HCT116 (cell line): ENCODE measurements around the gene CHL1. TPM values are rescaled to one million over a fixed set of nuclear protein-coding genes. Genes with fewer than 3 reads are reported as not detected.

Source experiments
- ATAC-seq: fragments of 200-7000 bp; cut with Tn5 transposase; 2 replicates; pipeline ENCODE4 v1.9.1; 2020; ENCODE audit warnings: mild to moderate bottlenecking, moderate library complexity
- BruUV-seq: library from RNA; stranded (reverse); fragments of 400-500 nt; replicated peaks from 2 replicates; lab custom pipeline; 2021; lab: Mats Ljungman, UMichigan
- CTCF ChIA-PET: fragments of 300-600 bp; sonication (Branson Sonifier 250); formaldehyde crosslinking; loops from one replicate; lab custom pipeline; 2021; ENCODE audit warnings: antibody characterized with exemption; lab: Charles Lee
- POLR2A ChIA-PET: fragments of 300-600, 350-600 bp; sonication (Branson Sonifier 250); formaldehyde crosslinking; loops from one replicate; lab custom pipeline; 2021; ENCODE audit warnings: antibody characterized with exemption; lab: Charles Lee
- RAD21 ChIA-PET, 2 experiments: fragments of 300-600 bp; sonication (Branson Sonifier 250); formaldehyde crosslinking; loops; one replicate each; lab custom pipeline; 2023; ENCODE audit warnings: low total read pairs in 2 of 2; ENCODE audit not compliant: uncharacterized antibody in 2 of 2, unreplicated experiment in 2 of 2, low non-redundant PET in 1 of 2; lab: Charles Lee
- DNase-seq: peaks from one replicate; pipeline ENCODE4 v3.0.0-alpha.2; 2010; ENCODE audit warnings: low read depth, low spot score
- H2AFZ ChIP-seq: fragments of 200-600 bp; shearing (Covaris generic), sonication (generic); 2 replicates; pipeline ENCODE4 v1.6.1; 2017; ENCODE audit warnings: low read depth, mixed run types, mixed read lengths, antibody characterized with exemption, low read length; ENCODE audit not compliant: poor library complexity, severe bottlenecking
- H3K27ac ChIP-seq: 2 replicates; pipeline ENCODE4 v1.5.1; 2012; ENCODE audit warnings: low read depth, low read length
- H3K27me3 ChIP-seq: fragments of 200-600 bp; sonication (generic); 2 replicates; pipeline ENCODE4 v1.6.1; 2016; ENCODE audit warnings: mixed run types, low read length, mixed read lengths; ENCODE audit not compliant: insufficient read depth
- H3K36me3 ChIP-seq, 2 experiments: fragments of 200-500 bp in 1 of 2; fragments of 200-600 bp in 1 of 2; sonication (Bioruptor generic) in 1 of 2; sonication (generic) in 1 of 2; 2 replicates each; pipeline versions ENCODE4 v1.5.1 to v1.6.1; 2014 to 2016; ENCODE audit warnings: low read length in 2 of 2, inconsistent platforms in 1 of 2, mixed read lengths in 1 of 2, mixed run types in 1 of 2; ENCODE audit not compliant: insufficient read depth in 2 of 2, control insufficient read depth in 1 of 2
- H3K4me1 ChIP-seq, 2 experiments: fragments of 200-600 bp in 1 of 2; sonication (generic) in 1 of 2; 2 replicates each; pipeline versions ENCODE4 v1.5.1 to v1.6.1; 2012 to 2017; ENCODE audit warnings: low read length in 2 of 2, inconsistent platforms in 1 of 2, mild to moderate bottlenecking in 1 of 2, mixed read lengths in 1 of 2, mixed run types in 1 of 2, moderate library complexity in 1 of 2; ENCODE audit not compliant: insufficient read depth in 2 of 2, control insufficient read depth in 1 of 2
- H3K4me2 ChIP-seq: fragments of 200-600 bp; sonication (generic); 2 replicates; pipeline ENCODE4 v1.6.1; 2017; ENCODE audit warnings: mixed run types, low read length, mixed read lengths
- H3K4me3 ChIP-seq, 2 experiments: fragments of 200-600 bp in 1 of 2; sonication (generic) in 1 of 2; replicated peaks in 1 of 2; 2 replicates each; pipeline ENCODE4 v1.5.1; 2011 to 2016; ENCODE audit warnings: low read length in 2 of 2, control low read depth in 1 of 2, low read depth in 1 of 2, mild to moderate bottlenecking in 1 of 2, mixed read lengths in 1 of 2, mixed run types in 1 of 2
- H3K79me2 ChIP-seq: fragments of 200-600 bp; sonication (generic); 2 replicates; pipeline ENCODE4 v1.6.1; 2017; ENCODE audit warnings: mild to moderate bottlenecking, mixed run types, low read length, moderate library complexity, mixed read lengths; ENCODE audit not compliant: insufficient read depth
- H3K9ac ChIP-seq: fragments of 200-600 bp; sonication (generic); 2 replicates; pipeline ENCODE4 v1.6.1; 2016; ENCODE audit warnings: low read length, mixed read lengths
- H3K9me2 ChIP-seq: fragments of 200-600 bp; sonication (generic), shearing (Covaris generic); 2 replicates; pipeline ENCODE4 v1.6.1; 2017; ENCODE audit warnings: mixed run types, mild to moderate bottlenecking, moderate library complexity; ENCODE audit not compliant: insufficient read depth
- H3K9me3 ChIP-seq, 2 experiments: fragments of 200-500 bp in 1 of 2; fragments of 200-600 bp in 1 of 2; sonication (Bioruptor generic) in 1 of 2; sonication (generic) in 1 of 2; 2 replicates each; pipeline ENCODE4 v1.6.1; 2014 to 2017; ENCODE audit warnings: low read length in 2 of 2, mixed read lengths in 2 of 2, inconsistent platforms in 1 of 2, low read depth in 1 of 2, mild to moderate bottlenecking in 1 of 2, mixed run types in 1 of 2, moderate library complexity in 1 of 2; ENCODE audit not compliant: control insufficient read depth in 1 of 2, insufficient read depth in 1 of 2
- H4K20me1 ChIP-seq: fragments of 200-600 bp; sonication (generic), shearing (Covaris generic); 2 replicates; pipeline ENCODE4 v1.6.1; 2017; ENCODE audit warnings: mixed run types, mild to moderate bottlenecking, moderate library complexity; ENCODE audit not compliant: insufficient read depth
- EGR1 ChIP-seq: IDR thresholded peaks from 2 replicates; pipeline ENCODE4 v1.6.1; 2012; ENCODE audit warnings: low read depth
- ELF1 ChIP-seq: IDR thresholded peaks from 2 replicates; pipeline ENCODE4 v1.6.1; 2012; ENCODE audit warnings: low read depth, borderline replicate concordance
- EZH2 ChIP-seq: fragments of 200-600 bp; sonication (generic); IDR thresholded peaks from 2 replicates; pipeline ENCODE4 v1.6.1; 2017; ENCODE audit warnings: antibody characterized with exemption, mixed run types
- EZH2phosphoT487 ChIP-seq: fragments of 200-600 bp; IDR thresholded peaks from 2 replicates; pipeline ENCODE4 v1.6.1; 2018; ENCODE audit warnings: antibody characterized with exemption, borderline replicate concordance
- FOSL1 ChIP-seq: IDR thresholded peaks from 2 replicates; pipeline ENCODE4 v1.6.1; 2012; ENCODE audit warnings: low read depth
- RAD21 ChIP-seq: IDR thresholded peaks from 2 replicates; pipeline ENCODE4 v1.6.1; 2012; ENCODE audit warnings: low read depth, mild to moderate bottlenecking
- SIN3A ChIP-seq: IDR thresholded peaks from 2 replicates; pipeline ENCODE4 v1.6.1; 2012; ENCODE audit warnings: low read depth
- SP1 ChIP-seq: IDR thresholded peaks from 2 replicates; pipeline ENCODE4 v1.6.1; 2012; ENCODE audit warnings: low read depth
- SRF ChIP-seq: IDR thresholded peaks from 2 replicates; pipeline ENCODE4 v1.6.1; 2012; ENCODE audit warnings: low read depth
- YY1 ChIP-seq: IDR thresholded peaks from 2 replicates; pipeline ENCODE4 v1.6.1; 2011; ENCODE audit warnings: low read length, low read depth, moderate library complexity, mild to moderate bottlenecking; ENCODE audit not compliant: insufficient replicate concordance; ENCODE audit errors: extremely low read depth
- ZFX ChIP-seq: fragments of 450-650 bp; IDR thresholded peaks from 2 replicates; pipeline ENCODE4 v1.6.1; 2017
- ZNF274 ChIP-seq: fragments of 200-500 bp; sonication (Bioruptor generic); IDR thresholded peaks from 2 replicates; pipeline ENCODE4 v1.6.1; 2014; ENCODE audit warnings: mild to moderate bottlenecking, low read depth, low read length, inconsistent platforms
- intact Hi-C: fragments of 100-400 bp; cut with micrococcal nuclease; formaldehyde crosslinking; loops from 2 replicates; pipeline ENCODE4 v1.10.0; 2022
- total RNA-seq: library from RNA; stranded (reverse); gene quantifications from one replicate; pipeline ENCODE4 v1.2.1, GENCODE V29; 2021; ENCODE audit not compliant: unreplicated experiment
- TF ChIP-seq, protein P1 (sequence below): IDR thresholded peaks from 2 replicates; pipeline ENCODE4 v1.6.1; 2011; ENCODE audit warnings: mild to moderate bottlenecking, low read length, moderate library complexity; ENCODE audit not compliant: insufficient replicate concordance; ENCODE audit errors: extremely low read depth
- TF ChIP-seq, protein P2 (sequence below): IDR thresholded peaks from 2 replicates; pipeline ENCODE4 v1.6.1; 2012
- TF ChIP-seq, protein P3 (sequence below), 3 experiments: fragments of 200-600 bp in 1 of 3; sonication (generic) in 1 of 3; IDR thresholded peaks in 2 of 3; conservative IDR thresholded peaks in 1 of 3; 2 replicates each; pipeline ENCODE4 v1.5.1; 2012 to 2017; ENCODE audit warnings: low read depth in 2 of 3, low read length in 2 of 3, antibody characterized with exemption in 1 of 3, borderline replicate concordance in 1 of 3, control low read depth in 1 of 3, mild to moderate bottlenecking in 1 of 3, mixed read lengths in 1 of 3, mixed run types in 1 of 3, moderate library complexity in 1 of 3; ENCODE audit not compliant: insufficient read depth in 1 of 3

CHL1 gene
- total RNA-seq, 1 experiment from 2014 or later: not detected

DNA sequence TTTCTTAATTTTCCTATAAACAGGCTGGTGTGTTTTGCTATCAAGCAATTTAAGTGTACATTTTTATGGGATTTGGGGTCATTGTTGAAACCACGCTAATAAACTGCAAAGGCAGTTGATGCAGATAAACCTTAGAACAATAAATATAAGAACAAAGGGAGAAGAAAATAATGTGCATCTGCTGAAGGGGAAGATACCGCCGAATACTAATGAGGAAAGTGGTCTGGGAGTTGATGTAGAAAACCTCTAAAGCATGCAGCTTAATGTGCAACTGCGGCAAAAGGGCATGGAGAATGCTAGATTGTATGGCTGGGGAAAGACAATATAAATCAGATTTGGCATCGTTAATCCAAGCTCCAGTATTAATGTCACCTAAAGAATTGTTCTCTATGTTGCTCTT, 29.8 kb upstream of the CHL1 start:
- intact Hi-C loops: no loop called here
- Histone ChIP-seq H3K9me2 (no peaks in the 10 kb centered on the region), H3K4me2 (no peak overlapping the region), H3K79me2 (no peaks in the 10 kb centered on the region), H3K9ac (no peak overlapping the region), H3K4me3 (no peak overlapping the region), H3K27me3 (no peaks in the 10 kb centered on the region), H3K4me1 (no peaks in the 10 kb centered on the region), H2AFZ (no peak overlapping the region), H3K9me3 (peaks cover 3 to 12% of the 10 kb centered on the region in 2 experiments; a peak in 2 of 4 replicates), H4K20me1 (no peaks in the 10 kb centered on the region), H3K36me3 (no peaks in the 10 kb centered on the region), H3K27ac (no peak overlapping the region)
- POLR2A ChIA-PET: no interaction called here
- ATAC-seq (no peak), DNase-seq (no peak)
- CTCF ChIA-PET: no interaction called here
- TF ChIP-seq EGR1 (no peak), YY1 (no peak), SRF (no peak)
- TF ChIP-seq, protein P1, sequence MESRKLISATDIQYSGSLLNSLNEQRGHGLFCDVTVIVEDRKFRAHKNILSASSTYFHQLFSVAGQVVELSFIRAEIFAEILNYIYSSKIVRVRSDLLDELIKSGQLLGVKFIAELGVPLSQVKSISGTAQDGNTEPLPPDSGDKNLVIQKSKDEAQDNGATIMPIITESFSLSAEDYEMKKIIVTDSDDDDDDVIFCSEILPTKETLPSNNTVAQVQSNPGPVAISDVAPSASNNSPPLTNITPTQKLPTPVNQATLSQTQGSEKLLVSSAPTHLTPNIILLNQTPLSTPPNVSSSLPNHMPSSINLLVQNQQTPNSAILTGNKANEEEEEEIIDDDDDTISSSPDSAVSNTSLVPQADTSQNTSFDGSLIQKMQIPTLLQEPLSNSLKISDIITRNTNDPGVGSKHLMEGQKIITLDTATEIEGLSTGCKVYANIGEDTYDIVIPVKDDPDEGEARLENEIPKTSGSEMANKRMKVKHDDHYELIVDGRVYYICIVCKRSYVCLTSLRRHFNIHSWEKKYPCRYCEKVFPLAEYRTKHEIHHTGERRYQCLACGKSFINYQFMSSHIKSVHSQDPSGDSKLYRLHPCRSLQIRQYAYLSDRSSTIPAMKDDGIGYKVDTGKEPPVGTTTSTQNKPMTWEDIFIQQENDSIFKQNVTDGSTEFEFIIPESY: no peak
- TF ChIP-seq, protein P2, sequence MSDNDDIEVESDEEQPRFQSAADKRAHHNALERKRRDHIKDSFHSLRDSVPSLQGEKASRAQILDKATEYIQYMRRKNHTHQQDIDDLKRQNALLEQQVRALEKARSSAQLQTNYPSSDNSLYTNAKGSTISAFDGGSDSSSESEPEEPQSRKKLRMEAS: no peak
- BruUV-seq: no TSS peak
- RAD21 ChIA-PET: no interaction called here

DNA sequence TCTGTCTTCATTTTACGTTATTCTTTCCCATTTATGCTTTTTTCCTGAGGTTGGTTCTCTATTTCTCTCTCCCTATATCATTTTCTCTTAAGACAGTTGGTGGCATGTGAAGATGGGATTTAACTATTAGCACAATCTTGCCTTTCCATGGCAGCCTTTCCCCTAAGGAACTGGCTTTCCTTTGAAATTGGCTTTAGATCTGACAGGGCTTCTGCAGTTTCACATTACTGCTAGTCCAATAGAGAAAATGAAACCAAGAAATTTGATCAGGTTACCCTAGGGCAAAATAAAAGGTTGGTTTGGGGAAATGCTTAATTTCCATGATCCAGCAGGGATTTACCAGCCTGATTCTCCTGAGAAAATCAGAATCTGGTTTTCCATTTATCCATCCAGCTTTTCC, 22.7 kb upstream of the CHL1 start:
- ChIA-PET RAD21 (no interaction called here), CTCF (no interaction called here), POLR2A (no interaction called here)
- no peak overlapping the region for H3K9ac ChIP-seq
- H4K20me1 ChIP-seq: no peaks in the 10 kb centered on the region
- H3K36me3 ChIP-seq: no peaks in the 10 kb centered on the region
- no peak overlapping the region for H3K4me2 ChIP-seq
- ATAC-seq: no peak
- H3K4me3 ChIP-seq: no peak overlapping the region
- peaks cover 3 to 12% of the 10 kb centered on the region in 2 experiments; a peak in 2 of 4 replicates for H3K9me3 ChIP-seq
- DNase-seq: no peak
- H3K27ac ChIP-seq: no peak overlapping the region
- TF ChIP-seq EZH2phosphoT487 (no peak), EGR1 (no peak), FOSL1 (no peak), RAD21 (no peak), EZH2 (no peak), YY1 (no peak), ZFX (no peak), ELF1 (no peak), SP1 (no peak), ZNF274 (no peak), SIN3A (no peak)
- TF ChIP-seq, protein P3, sequence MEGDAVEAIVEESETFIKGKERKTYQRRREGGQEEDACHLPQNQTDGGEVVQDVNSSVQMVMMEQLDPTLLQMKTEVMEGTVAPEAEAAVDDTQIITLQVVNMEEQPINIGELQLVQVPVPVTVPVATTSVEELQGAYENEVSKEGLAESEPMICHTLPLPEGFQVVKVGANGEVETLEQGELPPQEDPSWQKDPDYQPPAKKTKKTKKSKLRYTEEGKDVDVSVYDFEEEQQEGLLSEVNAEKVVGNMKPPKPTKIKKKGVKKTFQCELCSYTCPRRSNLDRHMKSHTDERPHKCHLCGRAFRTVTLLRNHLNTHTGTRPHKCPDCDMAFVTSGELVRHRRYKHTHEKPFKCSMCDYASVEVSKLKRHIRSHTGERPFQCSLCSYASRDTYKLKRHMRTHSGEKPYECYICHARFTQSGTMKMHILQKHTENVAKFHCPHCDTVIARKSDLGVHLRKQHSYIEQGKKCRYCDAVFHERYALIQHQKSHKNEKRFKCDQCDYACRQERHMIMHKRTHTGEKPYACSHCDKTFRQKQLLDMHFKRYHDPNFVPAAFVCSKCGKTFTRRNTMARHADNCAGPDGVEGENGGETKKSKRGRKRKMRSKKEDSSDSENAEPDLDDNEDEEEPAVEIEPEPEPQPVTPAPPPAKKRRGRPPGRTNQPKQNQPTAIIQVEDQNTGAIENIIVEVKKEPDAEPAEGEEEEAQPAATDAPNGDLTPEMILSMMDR (IDR thresholded peaks at IDR 0.05 in 2 of 3, conservative IDR thresholded peaks at IDR 0.05 in 1 of 3; ENCODE audit: borderline replicate concordance in 1 of 3, insufficient read depth in 1 of 3, low read depth in 2 of 3, low read length in 2 of 3): no peak
- no peak overlapping the region for H2AFZ ChIP-seq
- intact Hi-C loops: no loop called here
- H3K27me3 ChIP-seq: no peaks in the 10 kb centered on the region
- no peaks in the 10 kb centered on the region for H3K9me2 ChIP-seq
- no peaks in the 10 kb centered on the region for H3K79me2 ChIP-seq
- BruUV-seq: no TSS peak
- H3K4me1 ChIP-seq: no peaks in the 10 kb centered on the region
